Activated CD4-positive, CD25-positive, alpha-beta regulatory T cell (primary cell): ENCODE results near the gene CD151.
A peak's percentile ranks its signal among the peaks of the same experiment; 100 is the strongest.

ENCODE experiments used
- DNase-seq, 4 experiments: peaks; one replicate each; lab custom pipeline; 2025; lab: John Stamatoyannopoulos, UW

CD151 gene

GRCh38 chr11:829176-829846 lies 3.4 kb upstream of the CD151 start:
- DNase-seq = no peak

- DNase-seq = no peak
Observed at GRCh38 chr11:829847-830294, 2.9 kb upstream of the CD151 start.

- DNase-seq = peak in 2 of 4 experiments; percentile 21 to 50
Observed at GRCh38 chr11:830295-831117, 2.2 kb upstream of the CD151 start.

- DNase-seq = no peak
Observed at GRCh38 chr11:831118-831864, 1.5 kb upstream of the CD151 start.

- no peak for DNase-seq
Observed at GRCh38 chr11:831961-832528, 707 bp upstream of the CD151 start.

GRCh38 chr11:833114-833791 lies 501 bp downstream of the CD151 start:
- no peak for DNase-seq

GRCh38 chr11:833849-834311 lies 1.1 kb downstream of the CD151 start:
- DNase-seq = no peak

- DNase-seq = no peak
Observed at GRCh38 chr11:834371-835316, 1.9 kb downstream of the CD151 start.

- no peak for DNase-seq
Observed at GRCh38 chr11:836274-836673, 3.5 kb downstream of the CD151 start.

GRCh38 chr11:836700-837099 lies 3.9 kb downstream of the CD151 start:
- no peak for DNase-seq

GRCh38 chr11:837189-837989 lies 4.6 kb downstream of the CD151 start:
- DNase-seq = no peak

GRCh38 chr11:837990-838307 lies 5.2 kb downstream of the CD151 start:
- DNase-seq = no peak

- no peak for DNase-seq
Observed at GRCh38 chr11:838441-839279, 5.9 kb downstream of the CD151 start.

- no peak for DNase-seq
Observed at GRCh38 chr11:839280-839623, 6.5 kb downstream of the CD151 start.

GRCh38 chr11:839875-840617 lies 7.3 kb downstream of the CD151 start:
- DNase-seq = no peak

- DNase-seq = no peak
Observed at GRCh38 chr11:841981-842369, 9.2 kb downstream of the CD151 start.

GRCh38 chr11:842370-843002 lies 9.7 kb downstream of the CD151 start, which contains the start of the genes POLR2L and TSPAN4:
TSS of gene POLR2L (minus strand) at chr11:842529. CDS start at chr11:842508, 21 bp downstream.
TSS of gene TSPAN4 (plus strand) at chr11:842852. CDS start at chr11:850305, 7,453 bp downstream.
- peak; percentile 82 to 86 (median 82) for DNase-seq
